M059J (cell line): ENCODE results near the gene ICE1. TPM values are rescaled to one million over a fixed set of nuclear protein-coding genes. Genes with fewer than 3 reads are reported as not detected.
"Not testable (repeated sequence)": the region's sequence is repeated elsewhere in the genome, so short reads cannot be mapped to it uniquely, and the experiment has no call there.

ENCODE experiments used
- DNase-seq: peaks from one replicate; pipeline ENCODE4 v3.0.0-alpha.2; 2012; ENCODE audit warnings: low read depth
- total RNA-seq: library from RNA; depleted of rRNA; stranded (reverse); fragments of >200 nt; shearing (Covaris generic); gene quantifications from 2 replicates; pipeline ENCODE4 v1.2.3, GENCODE V29; 2014; rRNA removed

The ICE1 gene, protein sequence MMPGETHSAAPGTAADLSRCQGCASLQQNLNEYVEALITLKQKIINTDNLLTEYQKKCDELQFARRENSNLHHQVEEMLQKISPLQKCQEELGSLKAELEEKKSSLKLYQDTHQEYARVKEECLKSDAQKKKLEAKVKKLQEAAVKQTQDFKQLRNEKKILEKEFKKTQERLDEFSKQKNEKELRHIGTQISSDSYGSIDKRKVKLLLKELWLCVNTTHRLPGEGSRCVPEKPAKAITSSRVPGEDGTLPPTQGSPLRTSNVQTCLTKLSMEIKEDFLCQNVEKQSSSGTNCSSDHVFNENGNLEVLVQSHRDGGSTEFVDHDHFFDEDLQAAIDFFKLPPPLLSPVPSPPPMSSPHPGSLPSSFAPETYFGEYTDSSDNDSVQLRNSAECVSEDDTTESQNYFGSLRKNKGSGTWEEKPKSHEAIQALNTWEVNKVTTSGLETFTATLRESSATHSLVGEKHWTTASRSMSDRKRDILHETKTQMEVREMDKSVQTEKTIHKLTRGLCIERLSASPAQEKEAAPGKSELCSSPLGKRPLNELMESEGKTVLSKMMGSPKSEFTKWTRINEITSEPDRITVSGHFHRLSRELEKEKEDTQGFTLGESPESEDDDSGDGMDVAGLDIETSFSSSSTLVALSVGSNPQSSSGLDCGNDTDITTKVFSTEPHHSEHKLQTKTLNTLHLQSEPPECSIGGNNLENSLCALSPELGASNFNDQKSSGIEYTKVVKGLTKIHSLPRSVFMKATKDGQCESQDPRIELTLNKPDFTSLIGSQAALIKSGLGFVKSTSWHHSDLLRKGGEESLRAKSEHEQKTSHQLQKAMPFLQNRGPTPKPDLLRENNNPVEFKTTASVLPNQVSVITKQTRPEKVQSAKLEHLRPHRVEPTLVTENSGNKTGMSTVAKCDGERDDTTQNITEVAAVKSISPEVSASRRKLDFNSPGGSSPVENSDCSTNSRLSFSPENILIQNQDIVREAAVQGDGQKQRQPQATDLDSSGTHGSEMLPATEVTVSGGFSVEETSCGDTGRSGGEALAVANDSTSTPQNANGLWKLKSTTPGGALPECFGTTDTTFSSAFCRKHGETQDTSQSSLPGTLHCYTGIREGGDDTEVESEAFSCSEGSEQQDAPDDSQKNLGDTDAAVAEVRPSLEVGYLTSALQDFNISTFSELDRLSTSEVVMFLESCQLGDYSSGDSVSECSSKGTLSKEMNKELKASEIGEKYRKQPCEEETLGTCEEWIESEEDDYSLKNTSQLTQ (N-terminal part only)
- 13.1 and 20.8 TPM in 2 replicates for total RNA-seq

DNA sequence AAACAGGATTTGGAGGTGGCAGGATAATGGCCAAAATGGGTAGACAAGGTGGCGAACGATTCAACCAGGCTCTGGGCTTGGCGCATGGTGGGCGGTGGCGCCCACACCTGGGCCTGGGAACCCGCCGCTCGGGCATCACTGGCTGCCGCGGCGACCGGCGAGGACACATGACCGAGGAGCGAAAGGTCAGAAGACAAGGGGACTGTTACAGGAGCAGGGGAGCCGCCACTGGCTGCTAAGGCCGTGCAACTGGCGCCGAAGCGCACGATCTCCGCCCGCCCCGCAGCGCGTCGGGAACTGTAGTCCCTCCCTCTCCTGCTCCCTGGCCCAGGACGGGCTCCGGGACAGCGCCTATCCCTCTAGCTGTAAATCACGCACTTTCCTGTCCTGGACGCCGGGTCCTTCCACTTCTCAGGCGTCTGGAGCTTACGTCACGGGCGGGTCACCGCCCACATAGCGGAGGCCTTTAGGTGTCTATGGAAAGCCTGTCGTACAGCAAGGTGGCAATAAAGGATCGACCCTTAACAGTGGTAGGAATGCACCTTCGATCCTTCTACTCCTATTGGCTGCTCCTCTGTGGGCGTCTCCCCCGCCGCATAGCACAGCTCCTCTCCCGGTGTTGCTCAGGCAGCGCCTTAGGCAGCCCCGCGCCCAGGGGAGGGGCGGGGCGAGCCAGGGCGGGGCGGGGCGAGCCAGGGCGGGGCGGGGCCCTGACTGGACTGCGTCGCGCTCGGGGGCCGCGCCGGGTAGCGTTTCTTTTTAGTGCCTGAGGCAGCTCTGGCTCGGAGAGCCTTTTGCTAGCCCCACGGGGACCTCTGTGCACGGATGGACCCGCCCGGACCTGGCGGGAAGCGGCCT is at the start of gene ICE1:
TSS of gene ICE1 (plus strand) at position 717 of the 858 bp plus-strand sequence. CDS start 239 bp downstream, outside the sequence.
- peak; percentile 98 for DNase-seq

DNA sequence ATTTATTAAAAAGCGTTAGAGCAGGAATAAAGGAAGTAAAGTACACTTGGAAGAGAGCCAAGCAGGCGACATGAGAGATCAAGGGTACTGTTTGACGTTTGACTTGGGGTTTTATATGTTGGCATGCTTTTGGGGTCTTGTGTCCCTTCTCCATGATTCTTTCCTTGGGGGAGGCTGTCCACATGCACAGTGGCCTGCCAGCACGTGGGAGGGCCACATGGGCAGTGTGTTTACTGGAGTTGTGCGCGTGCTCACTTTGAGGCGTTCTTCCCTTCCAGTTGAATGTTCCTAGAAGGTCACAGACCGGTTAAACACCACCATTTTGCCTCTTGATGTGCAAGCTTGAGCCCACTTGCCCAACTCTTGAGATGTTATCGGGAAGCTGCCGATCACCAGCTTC is 49.5 kb upstream of the ICE1 start:
- no peak for DNase-seq

DNA sequence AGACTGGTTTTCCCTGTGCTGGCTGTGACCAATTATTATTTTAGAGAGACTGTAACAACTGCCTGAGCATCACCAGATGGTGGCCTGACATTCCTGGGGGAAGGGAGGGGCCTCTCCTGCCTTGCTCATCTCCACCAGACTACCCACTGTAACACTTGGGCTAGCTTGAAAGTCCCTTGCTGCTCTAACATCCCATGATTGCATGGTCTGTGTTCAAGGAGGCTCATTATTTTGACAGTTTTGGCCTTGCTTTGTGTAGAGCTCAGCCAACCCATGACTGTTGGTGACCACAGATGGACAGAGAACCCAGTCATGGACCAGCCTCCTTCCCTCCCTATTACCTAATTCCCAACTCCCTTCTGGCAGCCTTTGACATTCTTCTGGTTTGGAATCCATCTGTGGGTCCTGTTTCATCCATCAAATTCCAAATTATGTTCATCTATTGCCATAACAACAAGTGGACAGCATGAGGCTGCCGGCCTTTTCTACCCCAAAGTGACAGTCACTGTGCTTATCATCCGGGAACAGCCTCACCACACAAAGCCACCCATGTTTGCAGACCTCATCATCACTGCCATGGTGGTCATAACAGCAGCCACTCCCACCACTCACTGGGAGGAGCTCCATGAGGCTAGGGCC is 49.0 kb upstream of the ICE1 start:
- DNase-seq: no peak

DNA sequence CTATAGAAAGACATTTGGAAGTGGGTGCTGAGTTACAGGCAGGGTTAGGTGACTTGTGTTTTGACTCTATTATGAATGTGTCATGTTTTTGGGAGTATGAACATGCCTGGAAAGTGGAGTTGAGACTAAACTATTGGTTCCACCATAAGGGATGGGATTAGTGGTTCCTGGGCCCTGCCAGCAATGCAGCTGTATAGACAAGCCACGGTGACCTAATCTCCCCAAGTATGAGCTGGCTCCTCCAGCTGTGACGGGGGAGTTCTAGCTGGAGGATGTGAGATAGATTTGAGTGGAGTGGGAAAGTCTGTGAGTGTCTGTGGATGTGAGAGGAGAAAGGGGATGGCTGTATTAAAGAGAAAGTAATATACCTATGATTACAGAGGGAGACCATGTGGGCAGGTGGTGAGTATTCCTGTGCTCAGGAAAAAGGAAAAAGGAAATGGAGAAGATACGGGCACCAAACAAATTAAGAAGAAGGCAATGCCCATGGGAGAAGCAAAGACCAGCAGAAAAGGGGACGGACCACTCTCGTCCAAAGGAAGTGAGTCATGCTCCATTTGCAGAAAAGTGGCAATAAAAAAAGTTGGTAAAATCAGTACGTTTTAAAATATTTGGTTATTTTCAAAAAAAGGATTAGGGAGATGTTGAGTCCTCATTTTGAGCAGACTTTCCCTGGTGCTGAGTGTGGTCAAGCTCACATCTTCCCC is 48.3 kb upstream of the ICE1 start:
- peak; percentile 59 for DNase-seq

DNA sequence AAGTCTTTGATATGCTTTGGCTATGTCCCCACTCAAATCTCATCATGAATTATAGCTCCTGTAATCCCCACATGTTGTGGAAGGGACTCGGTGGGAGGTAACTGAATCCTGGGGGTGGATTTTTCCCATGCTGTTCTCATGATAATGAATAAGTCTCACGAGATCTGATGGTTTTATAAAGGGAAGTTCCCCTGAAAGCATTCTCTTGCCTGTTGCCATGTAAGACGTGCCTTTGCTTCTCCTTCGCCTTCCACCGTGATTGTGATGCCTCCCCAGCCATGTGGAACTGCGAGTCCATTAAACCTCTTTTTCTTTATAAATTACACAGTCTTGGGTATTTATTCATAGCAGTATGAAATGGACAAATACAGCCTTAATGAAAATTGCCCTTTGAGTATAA is 44.7 kb upstream of the ICE1 start:
- no peak for DNase-seq

DNA sequence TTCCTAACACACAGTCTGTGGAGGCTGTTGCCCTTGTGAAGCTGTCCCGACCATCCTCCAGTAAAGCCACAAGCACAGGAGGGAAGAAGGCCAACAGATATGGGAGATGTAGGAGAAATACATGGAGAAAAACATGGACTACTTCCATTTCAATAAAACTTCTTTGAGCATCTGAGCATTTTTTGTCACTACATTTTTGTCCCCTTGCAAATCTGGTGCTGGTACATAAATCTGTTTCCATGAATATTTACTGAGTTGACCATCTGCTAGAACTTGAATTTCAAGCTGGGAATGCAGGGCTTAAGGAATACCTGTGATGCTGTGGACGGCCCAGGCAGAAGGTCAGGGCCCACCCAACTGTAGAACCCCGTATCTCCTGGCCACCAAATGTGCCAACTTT is 43.9 kb upstream of the ICE1 start:
- no peak for DNase-seq

DNA sequence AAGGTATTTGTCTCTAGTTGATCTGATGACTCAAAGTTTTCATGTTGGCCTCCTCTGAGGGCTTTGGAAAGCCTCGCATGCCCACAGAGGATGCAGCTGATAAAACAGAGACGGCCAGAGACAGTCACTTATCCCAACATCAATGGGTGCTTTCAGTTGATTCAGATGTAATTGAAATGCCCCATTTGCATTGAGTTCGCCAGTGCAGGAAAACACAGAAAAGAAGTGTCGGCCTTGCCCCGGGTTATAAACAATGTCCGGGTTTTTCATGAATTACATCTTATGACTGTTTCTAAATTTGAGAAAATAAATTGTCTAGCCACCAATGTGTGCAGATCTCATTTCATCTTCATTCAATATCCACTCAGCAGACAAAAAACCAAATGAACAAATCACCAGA is 42.2 kb upstream of the ICE1 start:
- no peak for DNase-seq

DNA sequence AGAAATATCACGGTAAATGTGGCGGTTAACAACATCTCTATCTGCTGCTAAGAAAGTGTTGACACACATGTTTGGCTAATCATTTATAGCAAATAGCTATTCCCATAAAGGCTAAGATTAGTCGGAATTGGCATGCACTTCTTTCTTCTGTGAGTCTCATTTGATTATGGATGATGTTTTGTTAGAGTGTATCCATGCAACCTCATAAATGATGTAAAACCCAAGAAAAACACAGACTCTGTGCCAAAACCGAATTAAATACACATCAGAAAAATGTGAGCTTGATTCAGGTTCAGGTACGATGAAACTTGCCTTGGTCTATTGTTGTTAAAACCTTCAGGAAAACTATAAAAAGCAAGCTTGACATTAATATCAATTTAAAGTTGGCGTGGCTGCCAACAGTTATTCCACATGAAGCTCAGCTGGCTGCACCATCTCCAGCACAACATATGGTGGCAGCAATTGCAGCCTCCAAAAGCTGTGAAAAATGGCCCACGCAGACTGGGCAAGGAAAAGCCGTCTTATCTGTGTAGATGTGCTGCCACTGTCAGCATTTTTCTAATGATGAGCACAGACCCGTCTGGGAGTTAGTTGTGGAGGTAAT is 41.1 kb upstream of the ICE1 start:
- DNase-seq: peak; percentile 11

DNA sequence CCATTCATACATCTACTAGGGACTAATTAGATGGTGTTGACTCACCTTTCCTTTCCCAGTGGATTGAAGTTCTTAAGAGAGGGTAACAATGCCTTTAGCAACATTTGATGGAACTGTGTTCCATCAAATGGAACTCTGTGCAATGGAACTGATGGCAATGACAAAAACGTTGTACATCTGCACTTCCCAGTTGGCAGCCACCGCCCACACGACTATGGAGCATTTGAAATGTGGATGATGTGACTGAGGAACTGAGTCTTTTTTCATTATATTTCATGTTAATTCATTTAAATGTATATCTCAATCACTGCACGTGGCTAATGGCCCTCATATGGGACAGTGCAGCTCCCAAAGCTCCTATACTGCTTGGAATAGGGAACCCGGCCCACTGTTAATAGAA is 39.0 kb upstream of the ICE1 start:
- DNase-seq: peak; percentile 36

DNA sequence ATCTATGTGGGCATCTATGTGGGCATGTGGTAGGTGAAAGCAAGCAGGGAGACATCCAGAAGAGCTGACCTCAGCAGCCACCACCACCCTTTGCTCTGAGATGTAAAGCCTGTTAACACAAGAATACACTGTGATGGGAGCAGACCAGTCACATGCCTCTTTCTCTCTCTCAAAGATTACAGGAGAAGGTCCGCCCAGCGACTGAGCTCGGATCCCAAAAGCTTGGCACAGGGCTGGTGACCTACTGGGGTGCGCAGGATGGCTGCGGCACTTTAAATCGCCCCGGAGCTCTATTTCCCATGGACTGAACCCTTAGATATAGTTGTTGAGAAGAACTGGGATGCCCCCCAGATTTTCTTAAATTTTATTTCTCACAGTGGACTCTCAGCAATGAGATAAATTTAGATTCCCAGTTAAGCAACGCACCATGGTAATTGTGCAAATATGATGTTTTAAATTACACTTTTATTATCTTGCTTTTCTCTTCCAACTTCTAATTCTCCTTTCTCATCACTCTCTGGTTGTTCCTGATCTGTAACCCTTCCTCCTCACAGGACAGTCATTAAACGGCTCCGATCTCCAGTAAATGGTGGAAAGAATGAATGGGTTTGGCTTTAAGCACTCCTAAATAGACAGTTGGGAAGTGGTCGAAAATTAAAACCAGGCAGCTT is 37.7 kb upstream of the ICE1 start:
- DNase-seq: no peak

DNA sequence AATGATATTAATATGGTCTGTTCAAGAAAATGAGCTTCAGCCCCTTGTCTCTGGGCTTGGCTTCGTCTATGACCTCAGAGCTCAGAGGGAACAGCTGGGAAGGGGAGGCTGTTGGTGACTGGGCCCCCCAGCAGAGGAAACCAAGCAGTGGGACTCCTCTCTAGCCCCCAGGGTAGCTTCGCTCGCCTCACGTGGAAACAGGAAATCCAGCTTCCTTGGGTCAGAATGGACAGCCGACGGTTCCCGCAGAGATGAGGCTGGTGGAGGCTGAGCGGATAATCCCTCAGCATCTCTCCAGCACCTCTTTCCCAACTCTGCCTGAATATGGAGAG is 37.2 kb upstream of the ICE1 start:
- no peak for DNase-seq

DNA sequence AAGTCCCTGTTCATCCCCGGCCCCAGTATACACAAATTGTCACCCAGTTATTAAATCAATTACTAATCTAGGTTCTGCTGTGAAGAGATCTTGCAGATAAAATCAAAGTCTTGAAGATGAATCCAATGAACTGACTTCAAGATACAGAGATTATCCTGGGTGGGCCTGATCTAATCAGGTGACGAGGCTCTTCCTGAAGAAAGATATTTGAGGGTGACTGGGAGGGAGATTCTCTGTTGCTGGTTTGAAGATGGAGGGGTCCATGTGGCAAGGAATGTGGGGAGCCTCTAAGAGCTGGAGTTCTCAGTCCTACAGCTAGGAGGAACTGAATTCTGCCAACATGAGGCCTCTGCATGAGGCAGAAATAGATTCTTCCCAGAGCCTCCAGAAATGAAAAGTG is 36.1 kb upstream of the ICE1 start:
- DNase-seq: no peak

DNA sequence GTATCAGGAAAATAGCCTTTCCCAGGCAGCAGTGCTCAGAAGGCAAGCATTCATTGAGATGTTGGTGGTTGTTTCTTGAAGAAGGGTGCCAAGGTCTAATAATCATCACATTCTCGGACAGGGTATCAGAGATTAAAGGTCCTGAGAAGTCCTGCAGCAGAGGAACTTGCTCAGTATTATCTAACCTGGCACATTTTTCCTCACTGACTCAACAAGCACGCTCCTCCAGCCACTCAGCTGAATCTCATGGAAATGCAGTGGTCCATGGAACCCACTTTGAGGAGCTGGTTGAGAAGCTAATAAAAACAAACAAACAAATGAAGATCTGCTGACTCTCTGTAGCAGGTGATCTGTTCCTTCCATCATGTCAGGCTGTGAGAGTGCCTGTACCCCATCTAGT is 35.3 kb upstream of the ICE1 start:
- peak; percentile 36 for DNase-seq

DNA sequence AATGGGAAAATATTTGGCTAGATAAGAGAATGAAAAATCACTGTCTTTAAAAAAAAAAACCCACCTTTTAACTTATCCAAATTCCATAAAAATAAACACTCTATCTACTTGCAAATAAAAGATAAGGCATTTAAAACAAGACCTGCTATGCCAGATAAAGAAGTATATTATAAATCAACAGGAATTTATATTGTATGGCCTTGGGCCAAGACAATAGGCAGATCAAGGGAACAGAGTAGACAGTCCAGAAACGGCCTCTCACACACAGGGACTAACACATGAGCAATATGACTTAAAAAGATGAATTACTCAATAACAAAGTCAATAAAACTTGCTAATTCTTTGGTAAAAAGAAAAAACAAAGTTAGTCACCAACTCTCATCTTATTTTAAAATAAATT is 34.7 kb upstream of the ICE1 start:
- DNase-seq: no peak

DNA sequence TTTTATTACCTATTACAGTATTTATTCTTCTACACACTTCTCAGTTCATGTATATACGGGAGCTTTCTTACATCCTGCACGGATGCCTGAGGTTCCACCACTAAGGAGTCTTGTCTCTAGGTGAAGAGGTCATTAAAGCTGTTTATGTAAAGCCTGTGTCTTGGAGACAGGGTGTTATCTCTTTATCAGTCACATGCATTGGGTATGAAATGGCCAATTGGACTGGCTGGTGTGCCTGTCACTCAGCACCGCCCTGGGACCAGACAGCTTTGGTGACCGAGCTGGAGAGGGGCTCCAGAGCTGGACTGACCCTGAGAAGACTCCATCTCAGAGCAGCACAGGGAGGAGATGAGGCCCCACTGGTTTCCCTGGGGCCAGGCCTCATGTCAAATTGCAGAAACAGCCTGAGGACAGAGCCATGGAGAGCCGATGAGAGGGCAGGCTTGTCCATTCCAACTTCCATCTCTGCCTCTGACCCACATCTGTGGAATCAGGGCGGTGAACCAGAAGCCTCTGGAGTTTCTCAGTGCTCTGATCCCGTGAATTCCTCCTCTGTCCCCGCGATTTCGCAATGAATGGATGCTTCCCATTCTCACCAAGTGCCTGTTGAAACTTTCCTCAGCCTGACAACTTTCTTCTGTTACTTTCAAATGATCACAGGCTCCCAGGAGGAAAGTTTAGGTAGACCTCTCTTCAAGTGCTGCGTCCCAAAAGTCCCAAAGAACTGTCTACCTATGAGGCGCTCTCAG is 32.2 kb upstream of the ICE1 start:
- peak; percentile 7 for DNase-seq

DNA sequence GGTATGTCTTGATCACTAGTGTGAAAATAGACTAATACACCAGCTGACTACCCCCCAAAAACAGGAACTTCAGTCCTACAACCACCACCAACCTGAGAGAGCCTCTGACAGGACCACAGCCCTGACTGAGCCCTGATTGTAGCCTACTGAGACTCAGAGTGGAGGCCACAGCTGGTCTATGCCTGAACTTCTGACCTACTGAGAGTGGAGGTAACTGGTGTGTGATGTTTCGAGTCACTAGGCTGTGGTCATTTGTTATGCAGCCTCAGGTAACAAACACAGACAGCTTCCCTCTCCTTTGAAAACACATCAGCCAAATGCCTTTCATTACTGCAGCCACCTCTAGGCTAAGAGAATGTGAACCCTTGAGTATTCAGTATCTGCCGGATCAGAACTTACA is 30.0 kb upstream of the ICE1 start:
- DNase-seq: peak; percentile 34

DNA sequence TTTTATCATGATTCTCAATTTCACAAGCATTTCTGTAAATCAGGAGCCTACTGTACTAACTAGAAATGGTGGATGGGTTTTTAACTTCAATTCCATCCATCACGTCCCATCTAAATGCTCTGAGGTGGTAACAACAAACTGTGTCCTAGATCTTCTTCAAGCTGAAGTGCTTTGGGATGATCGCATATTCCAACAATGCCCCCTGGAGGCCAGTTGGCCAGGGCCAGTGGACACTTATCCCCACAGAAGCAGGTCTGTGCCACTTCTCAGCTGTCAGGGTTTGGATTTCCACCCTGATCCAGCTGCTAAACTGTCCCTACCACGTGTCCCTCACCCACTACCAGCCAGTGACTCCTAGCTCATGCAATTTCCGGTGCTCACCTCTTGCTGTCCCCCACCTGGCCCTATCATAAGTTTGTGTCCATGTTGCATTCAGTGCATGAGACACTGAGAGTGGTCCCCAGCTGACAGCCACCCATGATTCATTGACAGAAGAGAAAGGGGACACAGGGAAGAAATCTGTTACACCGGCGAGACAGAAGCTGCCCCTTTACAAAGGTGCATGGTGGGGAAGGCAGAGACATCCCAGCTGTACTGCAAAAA is 28.0 kb upstream of the ICE1 start:
- DNase-seq: peak; percentile 67

DNA sequence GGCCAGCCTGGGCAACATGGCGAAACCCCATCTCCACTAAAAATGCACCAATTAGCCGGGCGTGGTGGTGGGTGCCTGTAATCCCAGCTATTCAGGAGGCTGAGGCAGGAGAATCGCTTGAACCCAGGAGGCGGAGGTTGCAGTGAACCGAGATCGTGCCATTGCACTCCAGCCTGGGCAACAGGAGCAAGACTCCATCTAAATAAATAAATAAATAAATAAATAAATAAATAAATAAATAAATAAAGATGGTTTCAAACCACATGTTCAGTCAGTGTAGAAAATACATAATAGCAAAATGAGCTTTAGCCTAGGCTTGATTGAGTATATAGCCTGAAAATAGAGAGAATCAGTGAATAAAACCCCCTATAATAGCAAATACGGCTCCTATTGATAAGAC is 27.4 kb upstream of the ICE1 start:
- not testable (repeated sequence) for DNase-seq
